22Rv1 (cell line): ENCODE results near the gene FLNA.

ENCODE experiments used
- ZFX ChIP-seq: fragments of 450-650 bp; IDR thresholded peaks from 2 replicates; pipeline ENCODE4 v1.6.1; 2017; ENCODE audit warnings: antibody characterized with exemption, borderline replicate concordance
- TF ChIP-seq, protein P1 (sequence below): fragments of 450-650 bp; IDR thresholded peaks from 2 replicates; pipeline ENCODE4 v1.5.1; 2017; ENCODE audit warnings: mild to moderate bottlenecking

DNA sequence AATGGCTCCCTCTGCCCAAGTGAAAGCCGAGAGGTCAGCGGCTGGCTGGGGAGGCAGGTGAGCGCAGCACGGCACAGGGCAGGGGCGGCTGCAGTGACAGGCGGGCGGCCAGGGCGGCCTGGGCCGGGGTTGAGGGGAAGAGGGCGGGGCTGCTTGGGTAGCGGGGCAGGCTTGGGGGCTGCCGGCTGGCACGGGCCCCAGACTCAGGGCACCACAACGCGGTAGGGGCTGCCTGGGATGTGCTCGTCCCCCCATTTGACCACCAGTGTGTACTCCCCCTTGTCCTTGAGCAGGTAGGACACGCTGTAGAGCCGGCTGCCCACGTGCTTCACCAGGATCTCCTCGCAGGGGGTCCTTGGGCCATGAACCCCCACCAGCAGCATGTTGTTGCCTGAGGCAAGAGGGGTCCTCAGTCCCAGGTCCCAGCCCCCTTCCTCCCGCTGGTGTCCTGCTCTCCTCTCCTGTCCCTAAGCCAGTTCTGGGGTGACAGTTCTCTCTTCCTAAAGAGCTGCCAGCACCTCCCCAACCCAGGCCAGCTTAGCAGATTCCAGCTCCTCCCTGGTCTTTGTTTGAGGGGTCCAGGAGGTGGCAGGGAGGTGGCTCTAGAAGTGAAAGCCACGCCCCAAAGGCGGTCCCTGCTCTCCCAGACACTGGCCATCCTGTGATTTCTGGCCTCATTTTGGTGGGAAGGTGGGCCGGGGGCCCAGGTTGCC, 25.6 kb downstream of the FLNA start:
- TF ChIP-seq, protein P1, sequence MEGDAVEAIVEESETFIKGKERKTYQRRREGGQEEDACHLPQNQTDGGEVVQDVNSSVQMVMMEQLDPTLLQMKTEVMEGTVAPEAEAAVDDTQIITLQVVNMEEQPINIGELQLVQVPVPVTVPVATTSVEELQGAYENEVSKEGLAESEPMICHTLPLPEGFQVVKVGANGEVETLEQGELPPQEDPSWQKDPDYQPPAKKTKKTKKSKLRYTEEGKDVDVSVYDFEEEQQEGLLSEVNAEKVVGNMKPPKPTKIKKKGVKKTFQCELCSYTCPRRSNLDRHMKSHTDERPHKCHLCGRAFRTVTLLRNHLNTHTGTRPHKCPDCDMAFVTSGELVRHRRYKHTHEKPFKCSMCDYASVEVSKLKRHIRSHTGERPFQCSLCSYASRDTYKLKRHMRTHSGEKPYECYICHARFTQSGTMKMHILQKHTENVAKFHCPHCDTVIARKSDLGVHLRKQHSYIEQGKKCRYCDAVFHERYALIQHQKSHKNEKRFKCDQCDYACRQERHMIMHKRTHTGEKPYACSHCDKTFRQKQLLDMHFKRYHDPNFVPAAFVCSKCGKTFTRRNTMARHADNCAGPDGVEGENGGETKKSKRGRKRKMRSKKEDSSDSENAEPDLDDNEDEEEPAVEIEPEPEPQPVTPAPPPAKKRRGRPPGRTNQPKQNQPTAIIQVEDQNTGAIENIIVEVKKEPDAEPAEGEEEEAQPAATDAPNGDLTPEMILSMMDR: no peak
- no peak for TF ChIP-seq ZFX
